GM21528 (cell line): ENCODE measurements around the gene PDCD4.

Experiments used
- ATAC-seq: cut with Tn5 transposase; IDR thresholded peaks from one replicate; pipeline ENCODE4 v1.9.1; 2021; ENCODE audit warnings: mild to moderate bottlenecking, moderate library complexity; ENCODE audit not compliant: unreplicated experiment, low FRiP score

Gene PDCD4

DNA sequence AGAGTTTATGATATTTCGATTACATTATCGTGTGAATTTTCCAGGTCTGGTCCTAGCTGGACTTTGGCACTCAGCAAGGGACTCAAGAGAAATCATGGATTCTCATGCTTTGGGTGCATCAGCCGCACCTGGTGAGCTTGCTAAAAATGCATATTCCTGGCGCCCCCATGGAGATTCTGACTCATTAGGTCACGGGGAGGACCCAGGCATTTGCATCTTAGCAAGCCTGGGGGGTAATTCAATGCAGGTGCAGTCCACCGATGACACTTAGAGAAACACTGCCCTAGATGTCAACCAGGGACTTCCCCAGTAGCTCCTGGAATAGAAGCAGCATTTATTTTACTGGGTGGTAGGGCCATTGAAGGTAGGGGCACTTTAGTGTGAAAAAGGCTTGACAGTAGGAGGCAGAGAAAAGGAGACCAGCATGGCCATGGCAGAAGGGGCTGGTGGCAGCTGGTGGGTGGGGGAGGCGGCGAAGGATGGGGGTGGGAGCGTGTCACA is 29.9 kb upstream of the PDCD4 start:
- peak; percentile 57 for ATAC-seq

DNA sequence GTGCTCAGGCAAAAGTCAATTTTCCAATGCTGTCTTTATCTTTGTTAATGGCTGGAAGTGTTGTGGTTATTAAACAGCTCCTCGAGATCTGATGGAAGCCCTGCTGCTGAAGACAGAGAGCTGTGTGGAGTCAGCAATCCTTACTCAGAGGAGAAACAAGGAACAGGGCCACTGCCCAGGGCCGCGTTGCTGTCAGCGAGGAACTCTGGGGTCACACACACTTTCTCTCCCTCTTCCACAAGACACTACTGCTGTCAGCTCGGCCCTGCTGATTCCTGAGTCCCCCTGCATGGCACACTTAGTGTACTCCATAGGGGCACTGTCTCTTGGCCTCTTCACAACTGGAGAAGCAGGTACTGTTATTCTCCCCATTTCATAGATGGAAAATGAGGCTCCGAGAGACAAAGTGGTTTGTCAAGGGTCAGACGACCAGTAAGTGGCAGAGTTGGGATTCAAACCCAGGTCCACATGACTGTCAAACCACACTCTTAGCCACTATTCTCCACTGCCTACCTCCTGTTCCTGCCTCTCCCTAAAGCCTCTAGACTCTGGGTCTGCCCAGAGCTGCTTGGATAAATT is 29.3 kb upstream of the PDCD4 start:
- ATAC-seq = peak; percentile 10

DNA sequence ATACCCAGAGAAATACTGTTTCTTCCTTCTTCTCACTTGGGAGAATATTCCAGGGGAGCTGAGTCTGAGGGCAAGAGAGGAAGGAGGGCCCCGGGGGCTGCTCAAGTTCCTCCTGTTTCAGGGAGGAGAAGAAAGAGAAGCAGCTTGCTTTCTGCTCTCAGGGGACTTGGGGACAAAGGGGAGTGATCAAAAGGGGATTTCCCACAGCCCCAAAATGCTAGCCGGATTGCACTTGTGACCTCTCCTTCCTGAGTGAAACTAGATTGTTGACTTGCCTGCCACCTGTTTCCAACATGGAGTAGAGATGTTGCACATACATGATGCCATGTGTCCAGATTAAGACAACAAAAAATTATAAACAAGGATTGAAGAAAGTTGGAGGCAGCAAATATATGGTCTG is 28.7 kb upstream of the PDCD4 start:
- peak; percentile 76 for ATAC-seq

DNA sequence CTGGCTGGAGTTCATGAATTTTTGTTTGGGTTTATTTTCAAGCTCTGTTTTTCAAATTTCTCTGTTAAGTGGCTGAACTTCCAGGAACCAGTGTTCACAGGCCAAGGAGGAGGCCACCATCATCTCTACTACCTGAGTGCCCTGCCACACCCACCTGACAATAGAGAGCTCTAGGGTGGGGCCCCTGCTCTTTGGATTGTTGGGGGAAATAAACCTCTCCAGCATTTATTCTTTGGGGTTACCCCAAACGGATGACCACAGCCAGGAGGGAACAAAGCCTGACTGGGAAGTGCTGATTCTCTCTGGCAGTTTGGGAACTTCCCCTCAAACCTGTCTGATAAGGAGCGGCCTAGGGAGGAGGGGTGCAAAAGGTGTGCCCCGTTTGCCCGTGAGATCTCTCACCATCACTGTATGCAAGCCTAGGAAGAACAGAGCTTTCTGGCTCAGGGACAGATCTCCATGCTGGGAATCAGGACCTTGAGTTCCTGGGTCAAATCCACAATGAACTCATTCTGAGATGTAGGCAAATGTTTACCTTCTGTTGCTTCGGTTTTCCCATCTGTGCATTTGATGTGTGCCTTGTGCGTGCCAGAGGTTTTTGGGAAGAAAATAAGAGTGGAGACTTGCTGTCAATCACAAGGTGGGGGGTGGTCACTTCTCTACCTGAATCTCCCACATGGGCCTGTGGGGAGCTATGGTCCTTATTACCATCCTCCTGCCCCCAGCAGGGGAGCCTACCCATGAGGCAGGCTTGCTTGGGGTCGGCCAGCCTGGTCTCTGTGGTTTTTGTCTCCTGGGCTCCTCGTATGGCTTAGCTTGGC is 27.7 kb upstream of the PDCD4 start:
- no peak for ATAC-seq

DNA sequence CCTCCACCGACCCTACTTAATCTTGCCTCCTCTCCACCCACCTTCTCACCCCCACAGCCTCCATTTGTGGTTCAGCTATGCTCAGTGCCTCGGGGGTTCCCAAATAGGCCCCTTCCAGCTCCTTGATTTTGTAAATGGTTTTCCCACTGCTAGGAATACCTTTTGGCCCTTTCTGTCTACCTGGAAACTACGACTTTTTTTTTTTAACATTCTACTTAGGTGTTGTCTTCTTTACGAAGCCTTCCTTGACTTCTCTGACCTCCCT is 27.2 kb upstream of the PDCD4 start:
- ATAC-seq = no peak

DNA sequence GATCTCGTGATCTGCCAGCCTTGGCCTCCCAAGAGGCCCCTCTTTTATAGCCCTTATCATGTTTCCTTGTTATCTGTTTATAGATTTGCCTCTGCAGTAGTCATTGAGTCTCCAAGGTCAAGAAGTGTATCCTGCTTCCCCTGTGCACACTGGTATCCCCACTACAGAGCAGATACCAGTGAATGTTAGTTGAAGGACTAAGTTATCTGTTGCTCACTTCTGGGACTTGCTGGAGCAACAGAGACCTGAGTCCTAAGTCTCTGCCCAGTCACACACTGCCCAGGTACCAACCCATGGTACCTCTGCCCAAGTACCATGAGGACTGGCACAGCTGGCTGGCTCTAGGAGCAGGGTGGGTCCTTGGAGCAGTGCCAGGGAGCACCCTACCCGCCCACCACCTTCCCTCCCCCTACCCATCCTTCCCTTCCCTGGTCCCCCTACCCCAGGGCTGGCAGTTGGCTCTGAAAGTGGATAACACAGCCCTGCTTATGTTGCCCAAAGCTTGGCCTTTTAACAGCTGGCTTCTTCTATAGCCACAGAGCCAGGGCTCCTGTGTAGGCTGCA is 26.5 kb upstream of the PDCD4 start:
- no peak for ATAC-seq

DNA sequence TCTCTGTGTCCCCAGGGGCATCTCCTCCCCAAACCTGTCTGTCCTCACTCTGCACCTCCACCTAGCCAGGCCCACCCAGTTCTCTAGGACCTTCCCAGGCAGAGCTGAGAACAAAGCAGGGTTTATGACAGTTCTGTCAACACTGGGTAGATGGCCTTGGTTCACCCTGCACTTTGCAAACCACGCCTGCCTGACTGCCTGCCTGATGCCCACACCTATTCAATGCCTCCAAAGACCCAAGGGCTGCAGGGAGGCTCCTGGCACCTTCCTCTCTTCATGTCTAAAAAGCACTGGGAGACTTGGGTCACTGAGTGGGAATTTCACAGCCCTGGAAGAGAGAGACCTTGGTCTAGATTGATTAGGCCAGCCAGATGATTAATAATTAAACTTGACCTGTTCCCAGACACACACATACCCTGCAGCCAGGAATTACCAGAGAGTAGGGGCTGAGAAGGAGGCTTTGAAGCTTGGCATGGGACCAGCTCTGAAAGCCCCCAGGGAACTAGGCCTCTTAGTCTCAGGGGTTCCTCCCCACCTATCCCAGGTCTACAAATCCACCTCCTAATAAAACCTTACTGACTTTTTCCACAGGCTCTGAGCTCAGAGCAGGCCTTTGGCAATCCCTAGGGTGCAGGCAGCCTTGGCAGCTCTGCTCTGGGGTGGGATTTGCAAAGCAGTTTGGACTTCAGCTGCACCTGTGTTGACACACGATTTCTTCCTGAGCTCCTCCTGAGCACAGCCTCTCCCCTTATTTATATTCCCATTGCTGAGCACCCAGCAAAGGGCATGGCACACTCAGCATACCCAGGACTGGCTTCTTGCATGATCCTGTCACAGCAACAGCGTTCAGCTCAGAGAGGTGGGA is 25.7 kb upstream of the PDCD4 start:
- no peak for ATAC-seq

DNA sequence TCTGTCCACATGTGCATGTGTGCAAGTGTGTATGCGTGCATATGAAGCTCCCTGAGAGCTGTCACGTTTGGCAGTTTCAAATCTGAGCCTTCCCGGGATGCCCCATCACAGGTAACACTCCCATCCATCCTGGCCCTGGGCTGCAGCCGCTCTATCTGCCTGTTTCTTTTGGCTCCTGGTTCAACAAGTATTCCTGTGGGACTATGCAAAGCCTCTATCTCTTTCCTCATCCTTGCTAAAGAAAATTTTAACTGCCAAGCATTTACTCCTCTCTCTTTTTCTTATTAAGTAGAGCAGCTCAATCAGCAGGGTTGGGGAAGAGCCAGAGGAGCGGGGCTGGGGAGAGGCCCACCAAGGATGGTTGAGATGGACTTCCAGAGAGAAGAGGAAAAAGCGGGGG is 24.4 kb upstream of the PDCD4 start:
- no peak for ATAC-seq

DNA sequence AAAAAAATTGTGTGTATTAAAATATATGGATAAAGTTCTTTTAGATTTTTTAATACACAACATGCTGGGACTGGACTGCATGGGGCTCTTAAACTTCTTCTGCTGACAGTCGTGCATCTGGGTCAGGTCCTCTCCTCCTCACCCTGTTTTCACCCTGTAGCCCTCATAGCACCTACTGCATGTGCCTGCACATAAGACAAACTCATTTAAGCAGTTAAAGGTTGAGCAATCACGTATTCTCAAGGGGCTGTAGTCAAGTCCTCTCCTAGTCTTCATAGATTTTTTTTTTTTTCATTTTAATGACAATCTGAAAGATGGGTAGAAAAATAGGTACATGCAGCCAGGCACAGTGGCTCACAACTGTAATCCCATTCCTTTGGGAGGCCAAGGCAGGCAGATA is 23.6 kb upstream of the PDCD4 start:
- ATAC-seq = no peak

DNA sequence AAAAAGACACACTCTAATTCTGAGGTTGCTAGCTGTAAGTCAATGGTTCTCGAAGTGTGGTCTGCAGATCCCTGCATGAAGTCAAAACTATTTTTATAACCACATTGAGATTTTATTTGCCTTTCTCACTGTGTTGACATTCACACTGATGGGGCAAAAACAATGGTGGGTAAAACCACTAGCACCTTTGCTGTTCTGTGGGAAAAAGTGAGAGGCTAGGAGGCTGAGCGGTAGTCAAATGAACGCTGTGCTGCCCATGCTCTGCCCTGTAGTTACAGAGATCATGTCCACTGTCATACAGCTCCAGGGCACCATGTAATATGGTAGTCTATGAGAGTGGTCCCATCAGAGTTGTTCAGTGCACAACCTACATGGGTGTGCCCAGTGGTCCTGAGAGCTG is 21.6 kb upstream of the PDCD4 start:
- ATAC-seq = no peak

DNA sequence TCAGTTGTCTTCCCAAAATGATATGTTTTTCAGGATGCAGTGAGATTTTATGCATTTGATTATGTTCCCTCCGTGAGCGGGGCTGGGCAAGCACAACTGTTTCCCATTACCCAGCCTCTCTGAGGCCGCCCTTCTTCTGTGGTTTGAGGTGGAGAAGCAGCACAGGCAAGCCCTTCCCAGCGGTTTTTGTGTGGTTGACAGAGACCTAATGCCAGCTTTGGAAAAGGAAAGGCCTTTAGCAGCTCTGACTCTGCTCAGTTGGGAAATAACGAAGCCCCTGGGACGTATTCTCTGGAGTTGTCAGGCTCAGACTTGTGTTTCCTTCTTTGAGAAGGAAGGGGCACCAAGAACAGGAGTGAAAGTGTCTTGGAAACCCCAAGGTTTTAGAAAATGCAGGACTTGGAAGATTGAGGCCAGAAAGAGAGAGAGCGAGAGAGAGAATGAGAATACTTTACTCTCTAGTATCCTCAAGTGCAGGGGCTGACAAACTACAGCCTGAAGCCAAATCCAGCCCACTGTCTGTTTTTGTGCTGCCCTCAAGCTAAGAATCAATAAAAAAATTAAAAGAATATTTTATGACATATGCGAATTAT is 20.6 kb upstream of the PDCD4 start:
- ATAC-seq = no peak

DNA sequence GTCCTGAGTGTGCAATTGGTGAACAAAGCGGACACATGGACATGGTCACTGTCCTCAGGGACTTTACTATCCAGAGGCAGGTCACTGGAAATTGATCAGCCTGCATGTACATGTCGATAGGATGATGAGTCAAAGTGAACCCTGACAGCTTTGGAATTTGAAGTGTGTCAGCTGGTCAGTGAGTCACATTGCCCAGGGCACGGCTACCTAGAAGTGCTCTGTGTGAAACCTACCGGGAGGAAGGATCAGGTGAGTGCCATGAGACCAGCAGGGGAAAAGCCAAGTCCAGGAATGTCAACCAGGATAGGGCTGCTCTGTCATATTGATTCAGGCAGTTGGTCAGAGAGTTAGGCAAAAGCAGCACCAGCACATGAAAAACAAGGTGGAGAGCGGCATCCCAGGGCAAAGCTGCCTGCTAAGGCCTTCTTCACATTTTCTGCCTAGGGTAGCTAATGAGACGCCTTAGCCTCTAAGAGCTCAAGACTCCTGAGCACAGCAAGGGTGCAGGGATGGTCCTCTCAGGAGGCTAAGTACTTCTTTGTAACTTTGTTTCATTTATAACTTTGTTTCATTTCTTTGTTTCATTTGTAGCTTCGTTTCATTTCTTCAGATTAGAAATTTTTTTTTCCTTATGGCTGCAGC is 19.4 kb upstream of the PDCD4 start:
- ATAC-seq = no peak

DNA sequence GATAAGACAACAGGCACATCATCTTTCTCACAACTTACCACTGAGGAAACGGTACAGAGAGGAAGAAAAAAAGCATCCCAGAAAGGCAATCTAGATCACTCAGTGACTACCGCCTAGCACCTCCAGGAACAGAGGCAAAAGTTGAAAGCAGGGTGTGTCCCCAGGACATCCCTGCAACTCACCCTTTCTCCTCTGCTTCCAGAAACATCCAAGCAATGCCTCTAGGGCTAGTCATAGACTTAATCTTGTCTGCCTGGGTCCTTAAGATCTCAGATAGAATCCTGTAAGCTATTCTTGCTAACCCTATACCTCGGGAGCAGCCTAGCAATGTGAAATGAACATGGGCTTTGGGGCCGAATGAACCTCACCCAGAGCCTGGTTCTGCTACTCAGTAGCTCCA is 18.8 kb upstream of the PDCD4 start:
- ATAC-seq = no peak

DNA sequence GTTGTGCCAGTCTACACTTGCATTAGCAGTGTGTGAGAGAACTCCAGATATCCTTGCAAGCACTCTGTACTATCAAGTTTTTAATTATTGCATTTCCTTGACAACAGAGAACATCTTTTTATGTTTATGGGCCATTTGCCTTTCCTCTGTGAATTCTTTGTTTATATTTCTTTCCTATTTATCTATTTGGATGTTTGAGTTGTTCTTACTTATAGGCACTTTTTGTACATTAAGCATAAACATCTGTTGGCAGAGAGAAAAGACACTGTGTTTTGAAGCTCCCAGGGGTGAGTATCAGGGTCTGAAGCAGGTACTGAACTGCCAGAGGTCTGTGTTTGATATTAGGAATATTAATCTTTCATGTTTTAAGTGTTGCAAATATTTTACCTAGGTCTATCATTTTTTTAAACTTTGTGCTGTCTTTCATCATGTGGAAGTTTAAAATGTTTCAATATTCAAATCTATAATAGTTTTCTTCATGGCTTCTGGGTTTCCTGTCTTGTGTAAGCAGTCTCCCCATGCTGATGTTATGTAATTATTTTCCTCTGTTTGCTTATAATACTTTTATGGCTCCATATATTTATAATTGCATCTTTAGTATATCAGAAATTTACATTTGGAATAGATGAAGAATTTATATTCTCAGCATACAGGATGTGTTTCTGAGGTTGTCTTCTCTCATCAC is 17.7 kb upstream of the PDCD4 start:
- no peak for ATAC-seq

DNA sequence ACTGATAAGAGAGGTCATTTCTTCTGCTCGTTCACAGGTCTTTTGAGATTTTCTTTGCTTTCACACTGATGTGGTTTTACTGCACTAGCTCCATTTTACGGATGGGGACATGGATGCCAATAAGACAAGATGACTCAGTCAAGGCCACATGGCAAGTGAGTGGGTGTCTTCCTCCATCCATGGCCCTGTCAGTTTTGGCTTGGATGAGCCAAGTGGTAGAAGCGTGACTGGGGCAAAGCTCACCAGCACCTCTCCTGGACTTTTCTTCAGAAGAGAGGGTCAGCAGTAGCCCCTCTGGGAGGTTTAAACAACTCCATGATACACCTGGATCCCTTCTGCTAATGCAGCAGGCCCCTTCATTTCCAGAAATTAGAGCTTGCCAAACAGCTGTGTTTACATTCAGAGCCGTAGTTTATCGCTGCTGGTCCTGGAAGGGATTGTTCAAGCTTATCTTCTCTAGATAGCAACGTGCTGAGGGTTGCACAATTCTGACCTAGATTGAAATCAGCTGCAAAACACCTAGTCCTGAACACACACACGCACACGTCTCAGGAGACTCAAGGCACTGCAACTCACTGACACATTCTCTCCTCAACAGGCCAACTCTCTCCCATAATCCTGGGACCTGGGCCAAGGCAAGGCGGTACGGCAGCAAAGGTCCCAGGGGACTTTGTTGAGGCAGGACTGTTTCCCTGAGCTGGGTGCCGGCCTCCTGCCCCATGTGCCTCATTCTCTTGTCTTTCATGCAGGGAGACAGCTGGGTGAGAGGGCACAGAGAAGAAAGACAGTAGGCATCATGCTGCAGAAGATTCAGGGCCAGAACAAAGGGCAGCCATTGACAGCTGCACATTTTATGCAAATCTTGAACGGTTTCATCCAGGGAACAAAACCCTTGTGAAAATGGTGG is 14.2 kb upstream of the PDCD4 start:
- no peak for ATAC-seq

DNA sequence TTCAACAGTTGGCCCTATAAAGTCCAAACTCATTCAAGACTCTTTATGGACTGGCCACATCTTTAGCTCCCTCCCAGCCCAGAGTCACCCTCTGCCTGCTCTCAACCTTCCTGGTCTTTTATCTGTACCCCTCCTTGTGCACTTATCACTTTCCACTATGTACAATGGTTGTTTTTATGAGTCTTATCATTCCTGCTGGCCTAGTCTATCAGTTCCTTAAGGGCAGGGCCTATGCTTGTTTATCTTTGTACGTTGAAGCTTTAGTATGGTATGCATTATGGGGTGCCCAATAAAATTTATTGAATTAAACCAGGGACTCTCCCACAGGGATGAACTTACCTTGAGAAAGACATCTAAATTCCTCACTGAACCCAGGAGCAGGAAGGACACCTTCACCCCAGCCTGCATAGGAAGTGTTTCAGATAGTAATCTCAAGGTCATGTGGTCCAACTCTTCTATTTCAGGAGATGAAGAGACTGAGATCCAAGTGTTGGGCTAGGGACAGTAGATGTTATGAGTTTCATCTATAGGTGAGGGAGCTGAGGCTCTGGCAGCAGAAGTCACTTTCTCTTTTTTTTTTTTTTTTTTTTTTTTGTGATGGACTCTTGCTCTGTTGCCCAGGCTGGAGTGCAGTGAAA is 13.3 kb upstream of the PDCD4 start:
- no peak for ATAC-seq

DNA sequence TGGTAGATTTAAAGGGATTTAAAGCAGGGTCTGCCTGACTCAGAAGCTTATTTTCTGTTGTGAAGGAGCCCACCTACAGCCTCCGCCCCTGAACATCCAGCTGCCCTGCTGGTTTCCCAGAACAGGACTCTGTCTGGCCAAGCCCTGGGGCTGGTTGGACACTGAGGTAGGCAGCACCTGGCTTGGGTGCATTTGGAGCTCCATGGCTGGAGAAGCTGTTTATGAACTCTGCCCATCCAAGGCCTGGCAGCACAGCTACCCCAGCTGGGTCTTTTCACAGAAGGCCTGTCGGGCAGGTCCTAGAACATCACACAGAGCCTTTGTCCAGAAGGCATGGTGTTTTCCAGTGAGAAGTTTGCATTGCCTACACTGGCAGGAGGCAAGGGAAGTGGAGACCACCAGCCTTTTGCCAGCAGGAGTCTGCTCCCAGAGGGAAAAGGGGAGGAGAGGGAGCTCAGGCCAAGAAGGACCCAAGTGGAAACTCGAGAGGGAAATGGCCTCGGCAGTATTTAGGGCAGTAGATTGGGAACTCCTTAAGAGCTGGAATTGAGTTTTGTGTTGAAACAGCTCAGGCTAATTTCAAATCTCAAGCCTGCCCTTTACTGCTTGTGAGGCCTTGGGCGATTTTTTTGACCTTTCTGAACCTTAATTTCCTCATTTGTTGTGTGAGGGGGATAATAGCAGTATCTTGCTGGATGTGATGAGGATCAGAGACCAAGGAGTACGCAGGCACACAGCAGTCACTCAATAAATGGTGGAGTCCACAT is 12.3 kb upstream of the PDCD4 start:
- no peak for ATAC-seq

DNA sequence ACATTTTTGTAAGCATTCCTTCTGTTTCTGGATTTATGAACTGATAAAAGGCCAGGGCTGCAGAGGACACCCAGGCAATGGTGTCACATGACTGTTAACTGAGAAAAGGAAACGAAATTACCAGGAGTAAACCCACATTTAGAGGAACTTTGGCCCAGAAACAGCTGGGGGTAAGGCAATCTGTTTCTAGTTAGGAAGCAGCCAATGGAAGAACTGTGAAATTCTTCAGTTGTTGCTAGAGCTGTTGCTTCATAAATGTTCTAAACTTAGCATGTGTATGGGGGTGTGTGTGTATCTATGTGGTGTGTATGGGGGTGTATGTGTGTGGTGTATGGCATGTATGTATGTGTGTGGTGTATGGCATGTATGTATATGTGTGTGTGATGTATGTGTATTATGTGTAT is 11.8 kb upstream of the PDCD4 start:
- no peak for ATAC-seq
